Panc1 (cell line): Measurements from ENCODE around the gene HOXD11.

Experiments
- POLR2AphosphoS5 ChIP-seq: IDR thresholded peaks from 2 replicates; pipeline ENCODE4 v1.6.1; 2012; ENCODE audit warnings: mild to moderate bottlenecking, low read depth, low read length, moderate library complexity
- TF ChIP-seq, protein P1 (sequence below): fragments of 450-650 bp; IDR thresholded peaks from 2 replicates; pipeline ENCODE4 v1.5.1; 2017; ENCODE audit warnings: mild to moderate bottlenecking

DNA sequence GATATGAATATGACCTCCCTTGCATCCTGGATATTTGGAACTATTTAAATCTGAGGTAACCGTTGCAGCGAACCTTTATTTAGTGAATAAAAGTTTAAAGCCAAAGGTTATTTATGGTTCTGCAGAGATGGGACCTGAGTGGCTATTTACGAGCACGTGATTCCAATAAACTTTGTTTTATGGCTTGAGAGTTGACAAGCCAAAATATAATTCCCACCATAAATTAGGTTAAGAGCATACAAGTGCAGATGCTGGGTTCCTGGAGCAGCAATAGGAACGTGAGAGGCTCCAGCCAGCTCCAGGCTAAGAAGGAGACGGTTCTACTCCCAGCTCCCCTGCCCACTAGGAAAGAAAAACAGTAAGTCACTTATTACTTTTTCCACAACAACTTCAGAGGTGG is 39.0 kb downstream of the HOXD11 start:
- TF ChIP-seq POLR2AphosphoS5: no peak
- TF ChIP-seq, protein P1, sequence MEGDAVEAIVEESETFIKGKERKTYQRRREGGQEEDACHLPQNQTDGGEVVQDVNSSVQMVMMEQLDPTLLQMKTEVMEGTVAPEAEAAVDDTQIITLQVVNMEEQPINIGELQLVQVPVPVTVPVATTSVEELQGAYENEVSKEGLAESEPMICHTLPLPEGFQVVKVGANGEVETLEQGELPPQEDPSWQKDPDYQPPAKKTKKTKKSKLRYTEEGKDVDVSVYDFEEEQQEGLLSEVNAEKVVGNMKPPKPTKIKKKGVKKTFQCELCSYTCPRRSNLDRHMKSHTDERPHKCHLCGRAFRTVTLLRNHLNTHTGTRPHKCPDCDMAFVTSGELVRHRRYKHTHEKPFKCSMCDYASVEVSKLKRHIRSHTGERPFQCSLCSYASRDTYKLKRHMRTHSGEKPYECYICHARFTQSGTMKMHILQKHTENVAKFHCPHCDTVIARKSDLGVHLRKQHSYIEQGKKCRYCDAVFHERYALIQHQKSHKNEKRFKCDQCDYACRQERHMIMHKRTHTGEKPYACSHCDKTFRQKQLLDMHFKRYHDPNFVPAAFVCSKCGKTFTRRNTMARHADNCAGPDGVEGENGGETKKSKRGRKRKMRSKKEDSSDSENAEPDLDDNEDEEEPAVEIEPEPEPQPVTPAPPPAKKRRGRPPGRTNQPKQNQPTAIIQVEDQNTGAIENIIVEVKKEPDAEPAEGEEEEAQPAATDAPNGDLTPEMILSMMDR: no peak
